A549 (cell line): Measurements from ENCODE around the gene PKP4. TPM values are rescaled to one million over a fixed set of nuclear protein-coding genes. Genes with fewer than 3 reads are reported as not detected.
A peak's percentile ranks its signal among the peaks of the same experiment; 100 is the strongest.

Experiments
- ATAC-seq, 2 experiments: fragments of 200-7000 bp in 1 of 2; fragments of >200 bp in 1 of 2; cut with Nextera tagmentation in 1 of 2; cut with Tn5 transposase in 1 of 2; 3 replicates each; pipeline versions ENCODE4 v1.8.0 to v1.9.1; 2018 to 2020; ENCODE audit warnings: mild to moderate bottlenecking in 1 of 2, moderate library complexity in 1 of 2
- CTCF ChIA-PET: fragments of 300-600 bp; sonication (Branson Sonifier 250); formaldehyde crosslinking; extraction: SDS; loops from one replicate; lab custom pipeline; 2021; ENCODE audit warnings: antibody characterized with exemption, inconsistent platforms; lab: Yijun Ruan, JAX
- POLR2A ChIA-PET: fragments of 350-600 bp; formaldehyde crosslinking; extraction: SDS; loops from one replicate; lab custom pipeline; 2021; ENCODE audit warnings: antibody characterized with exemption, inconsistent platforms; lab: Yijun Ruan, JAX
- DNase-seq, 2 experiments: peaks; one replicate each; pipeline versions ENCODE4 v3.0.0 to v3.0.0-alpha.2; 2011 to 2016; ENCODE audit warnings: low read depth in 1 of 2, low spot score in 1 of 2
- FAIRE-seq: peaks from 2 replicates; lab custom pipeline; 2011; peaks lifted over from hg19 to GRCh38; lab: Jason Lieb, UNC
- H3K27ac ChIP-seq, 2 experiments: fragments of >200 bp; sonication (Bioruptor Twin); formaldehyde crosslinking; 3 replicates each; pipeline ENCODE4 v1.5.1; 2016 to 2017
- H3K4me1 ChIP-seq: fragments of >200 bp; sonication (Bioruptor Twin); formaldehyde crosslinking; 3 replicates; pipeline ENCODE4 v1.6.1; 2016
- H3K4me2 ChIP-seq: fragments of >200 bp; sonication (Bioruptor Twin); formaldehyde crosslinking; 3 replicates; pipeline ENCODE4 v1.6.1; 2016
- H3K4me3 ChIP-seq: fragments of >200 bp; sonication (Bioruptor Twin); formaldehyde crosslinking; 3 replicates; pipeline ENCODE4 v1.5.1; 2016
- H3K9me3 ChIP-seq: fragments of >200 bp; sonication (Bioruptor Twin); formaldehyde crosslinking; 3 replicates; pipeline ENCODE4 v1.6.1; 2016
- ATOH8 ChIP-seq: fragments of 250-450 bp; sonication (Bioruptor Pico); IDR thresholded peaks from 2 replicates; pipeline ENCODE4 v1.5.0; 2020; ENCODE audit warnings: low read depth, mild to moderate bottlenecking, moderate library complexity
- BHLHE40 ChIP-seq: IDR thresholded peaks from 2 replicates; pipeline ENCODE4 v1.6.1; 2012; ENCODE audit warnings: low read depth, low read length, inconsistent platforms
- CTCF ChIP-seq: fragments of >200 bp; sonication (Bioruptor Twin); formaldehyde crosslinking; IDR thresholded peaks from 3 replicates; pipeline ENCODE4 v1.5.1; 2016
- FOSB ChIP-seq: fragments of 250-450 bp; sonication (Bioruptor Pico); IDR thresholded peaks from 2 replicates; pipeline ENCODE4 v1.5.0; 2020; ENCODE audit warnings: mild to moderate bottlenecking, moderate library complexity
- HOXB5 ChIP-seq: fragments of 250-450 bp; sonication (Bioruptor Pico); IDR thresholded peaks from 2 replicates; pipeline ENCODE4 v1.5.0; 2020; ENCODE audit warnings: mild to moderate bottlenecking, moderate library complexity
- KDM5A ChIP-seq: fragments of 200-600 bp; sonication (generic); IDR thresholded peaks from 2 replicates; pipeline ENCODE4 v1.6.1; 2016; ENCODE audit warnings: antibody characterized with exemption, mild to moderate bottlenecking
- MAFK ChIP-seq: fragments of 450-650 bp; IDR thresholded peaks from 2 replicates; pipeline ENCODE4 v1.6.1; 2014; ENCODE audit not compliant: partially characterized antibody
- MAZ ChIP-seq: fragments of 150-350 bp; IDR thresholded peaks from 2 replicates; pipeline ENCODE4 v1.6.1; 2014; ENCODE audit warnings: antibody characterized with exemption, low read depth, low read length, borderline replicate concordance
- NPAS2 ChIP-seq: fragments of 250-450 bp; sonication (Bioruptor Pico); IDR thresholded peaks from 2 replicates; pipeline ENCODE4 v1.8.0; 2022; ENCODE audit warnings: mild to moderate bottlenecking, moderate library complexity, borderline replicate concordance
- PHF8 ChIP-seq: fragments of 200-600 bp; sonication (generic); IDR thresholded peaks from 2 replicates; pipeline ENCODE4 v1.6.1; 2016; ENCODE audit warnings: low read depth, mild to moderate bottlenecking, antibody characterized with exemption, moderate library complexity, borderline replicate concordance
- POLR2A ChIP-seq: IDR thresholded peaks from 2 replicates; pipeline ENCODE4 v1.6.1; 2012; ENCODE audit warnings: mild to moderate bottlenecking, low read length
- RAD21 ChIP-seq, 2 experiments: fragments of >200 bp in 1 of 2; sonication (Bioruptor Twin) in 1 of 2; formaldehyde crosslinking in 1 of 2; IDR thresholded peaks in 1 of 2; conservative IDR thresholded peaks in 1 of 2; 2 replicates in 1 of 2; 3 replicates in 1 of 2; pipeline ENCODE4 v1.6.1; 2012 to 2018; ENCODE audit warnings: inconsistent platforms in 1 of 2
- RCOR1 ChIP-seq: fragments of 150-350 bp; IDR thresholded peaks from 2 replicates; pipeline ENCODE4 v1.6.1; 2014; ENCODE audit warnings: antibody characterized with exemption, low read length, low read depth
- TFCP2L1 ChIP-seq: fragments of 250-450 bp; sonication (Bioruptor Pico); IDR thresholded peaks from 2 replicates; pipeline ENCODE4 v1.5.0; 2021; ENCODE audit warnings: mild to moderate bottlenecking
- ZFP36 ChIP-seq: fragments of 450-650 bp; IDR thresholded peaks from 2 replicates; pipeline ENCODE4 v1.6.1; 2014; ENCODE audit warnings: borderline replicate concordance; ENCODE audit not compliant: partially characterized antibody
- ZNF302 ChIP-seq: fragments of 250-450 bp; sonication (Bioruptor Pico); IDR thresholded peaks from 2 replicates; pipeline ENCODE4 v1.9.0; 2021; ENCODE audit warnings: inconsistent platforms, mild to moderate bottlenecking, moderate library complexity
- ZSCAN20 ChIP-seq: fragments of 250-450 bp; sonication (Bioruptor Pico); IDR thresholded peaks from 2 replicates; pipeline ENCODE4 v1.8.0; 2022; ENCODE audit warnings: mild to moderate bottlenecking, moderate library complexity
- WGBS: methylation state at CpG from one replicate; pipeline ENCODE4 v1.1.6; 2017; ENCODE audit errors: missing lambda C conversion rate; 5-methylcytosine and 5-hydroxymethylcytosine counted together
- polyA plus RNA-seq, 4 experiments: library from polyadenylated mRNA; depleted of rRNA in 3 of 4; stranded (reverse); fragments of >200 nt; fragmentation: RNase III in 1 of 4; extraction: RNeasy Plus Mini Kit Qiagen cat#74134 plus additional on column Dnase treatment in 1 of 4; gene quantifications; 2 replicates in 3 of 4; 3 replicates in 1 of 4; pipeline ENCODE4 v1.2.3, GENCODE V29; 2011 to 2017
- TF ChIP-seq, protein P1 (sequence below): IDR thresholded peaks from 2 replicates; pipeline ENCODE4 v1.6.1; 2012

The PKP4 gene
- polyA plus RNA-seq, 2 of the 4 experiments (the other 2 are of a cell fraction), result 27.0 to 56.6 TPM

GRCh38 chr2:158530829-158531228 lies 74.1 kb downstream of the PKP4 start:
- H3K9me3 ChIP-seq, result no peaks in the 10 kb centered on the region
- ChIA-PET CTCF (interaction anchor here (1.6 kb wide), 1 partner anchor 25 kb away, joined by 3 read pairs; no protein-coding TSS in a partner anchor), POLR2A (no interaction called here)
- H3K4me2 ChIP-seq, result no peak overlapping the region
- DNase-seq (no peak), FAIRE-seq (no peak), ATAC-seq (peak in 1 of 2 experiments; percentile 66; a peak in 3 of 6 replicates)
- WGBS, result 79% methylated on average over 1 of the region's 1 CpG
- H3K27ac ChIP-seq, result no peak overlapping the region
- no peaks in the 10 kb centered on the region for H3K4me1 ChIP-seq
- no peak overlapping the region for H3K4me3 ChIP-seq
- no peak for TF ChIP-seq RCOR1
- no peak for TF ChIP-seq HOXB5 (CRISPR knock-in tag)
- TF ChIP-seq RAD21 (conservative IDR thresholded peaks at IDR 0.05 in 1 of 2, IDR thresholded peaks at IDR 0.05 in 1 of 2), result 0 out of 5 replicates have a peak, but pooled peaks of 1 of the 2 experiments have one; percentile 24

DNA sequence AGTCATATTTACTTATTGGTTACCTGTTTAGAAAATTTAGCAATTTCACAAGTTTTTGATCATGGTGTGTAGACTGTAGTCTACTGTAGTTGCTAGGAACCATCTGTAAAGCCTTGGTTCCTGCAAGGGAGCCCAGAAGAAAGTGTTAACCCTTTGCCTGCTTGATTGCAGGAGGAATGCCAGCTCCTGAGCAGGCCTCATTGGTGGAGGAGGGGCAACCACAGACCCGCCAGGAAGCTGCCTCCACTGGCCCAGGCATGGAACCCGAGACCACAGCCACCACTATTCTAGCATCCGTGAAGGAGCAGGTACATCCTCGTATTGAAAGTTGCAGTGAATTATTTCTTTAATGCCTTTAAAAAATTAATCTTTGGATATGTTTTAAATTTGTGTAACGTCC lies 76.3 kb downstream of the PKP4 start:
- FAIRE-seq (no peak), DNase-seq (no peak), ATAC-seq (no peak)
- no peak for TF ChIP-seq KDM5A
- TF ChIP-seq RCOR1, result no peak
- no peak for TF ChIP-seq MAZ
- TF ChIP-seq ZSCAN20 (CRISPR knock-in tag), result no peak
- no peak for TF ChIP-seq CTCF
- TF ChIP-seq, protein P1, sequence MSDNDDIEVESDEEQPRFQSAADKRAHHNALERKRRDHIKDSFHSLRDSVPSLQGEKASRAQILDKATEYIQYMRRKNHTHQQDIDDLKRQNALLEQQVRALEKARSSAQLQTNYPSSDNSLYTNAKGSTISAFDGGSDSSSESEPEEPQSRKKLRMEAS, result no peak
- TF ChIP-seq POLR2A, result no peak
- TF ChIP-seq ZNF302 (CRISPR knock-in tag), result no peak
- TF ChIP-seq MAFK, result no peak
- TF ChIP-seq TFCP2L1, result no peak
- no peak for TF ChIP-seq BHLHE40
- no peak for TF ChIP-seq NPAS2 (CRISPR knock-in tag)
- no peak overlapping the region for H3K4me3 ChIP-seq
- ChIA-PET POLR2A (no interaction called here), CTCF (no interaction called here)
- H3K27ac ChIP-seq, result no peak overlapping the region
- H3K4me1 ChIP-seq, result no peaks in the 10 kb centered on the region
- no peak overlapping the region for H3K4me2 ChIP-seq
- H3K9me3 ChIP-seq, result no peaks in the 10 kb centered on the region
- WGBS, result 98% methylated on average over 5 of the region's 5 CpGs

DNA sequence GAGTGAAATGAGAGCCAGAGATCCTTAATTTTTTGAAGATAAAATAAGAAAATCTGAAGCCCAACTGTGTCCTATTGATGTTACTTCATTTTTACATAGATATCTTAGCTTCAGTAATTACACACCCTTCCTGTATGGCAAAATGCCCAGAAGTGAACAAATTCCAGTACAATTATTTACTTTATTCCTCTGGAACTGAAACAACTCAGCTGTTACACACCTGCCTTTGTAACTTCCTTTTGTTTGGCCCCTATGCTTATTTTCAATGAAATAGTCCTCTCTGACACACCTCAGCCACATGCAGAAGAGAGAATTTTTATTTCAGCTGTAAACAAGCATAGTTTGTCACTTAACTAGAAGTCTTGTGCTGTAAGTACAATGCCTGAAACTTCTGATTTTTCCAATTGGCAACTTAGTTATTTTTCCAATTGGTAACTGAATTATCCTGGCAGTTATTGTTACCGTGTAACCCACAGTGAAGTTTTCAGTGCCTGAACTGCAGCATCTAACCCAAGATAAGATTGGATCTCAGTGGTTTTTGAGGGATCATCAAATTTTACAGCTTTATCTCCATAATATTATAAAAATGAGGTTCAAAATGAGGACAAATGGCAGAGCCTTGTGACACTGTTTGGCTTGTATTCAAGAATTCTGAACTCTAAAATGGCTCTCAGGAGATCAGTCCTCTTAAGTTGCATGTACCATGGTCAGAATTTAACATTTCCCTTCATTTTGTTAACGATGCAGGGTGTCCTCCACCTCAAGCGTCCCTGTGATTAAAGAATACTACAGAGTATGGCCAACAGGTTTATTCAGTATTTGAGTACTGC lies 82.6 kb downstream of the PKP4 start:
- FAIRE-seq (no peak), ATAC-seq (peak in 1 of 2 experiments; percentile 48; a peak in 2 of 6 replicates), DNase-seq (peak in 1 of 2 experiments; percentile 59)
- TF ChIP-seq FOSB (CRISPR knock-in tag), result no peak
- TF ChIP-seq ZFP36, result no peak
- TF ChIP-seq PHF8, result no peak
- no peak for TF ChIP-seq NPAS2 (CRISPR knock-in tag)
- TF ChIP-seq ATOH8 (CRISPR knock-in tag), result no peak
- H3K4me1 ChIP-seq, result peaks cover 19% of the 10 kb centered on the region
- H3K4me3 ChIP-seq, result no peak overlapping the region
- POLR2A ChIA-PET, result no interaction called here
- CTCF ChIA-PET, result no interaction called here
- no peaks in the 10 kb centered on the region for H3K9me3 ChIP-seq
- WGBS, result 90% methylated on average over 3 of the region's 3 CpGs
- peak overlapping the region; percentile 47 for H3K4me2 ChIP-seq
- peak overlapping the region; percentile 36 to 62; a peak in 5 of 6 replicates for H3K27ac ChIP-seq
